Thyroid gland (tissue), 4 donors: ENCODE data around the gene WASF2. TPM values are rescaled to one million over a fixed set of nuclear protein-coding genes. Genes with fewer than 3 reads are reported as not detected.
"Not testable (repeated sequence)": the region's sequence is repeated elsewhere in the genome, so short reads cannot be mapped to it uniquely, and the experiment has no call there.

Source experiments
- DNase-seq, 2 donors: peaks; one replicate each; pipeline ENCODE4 v3.0.0-alpha.2; 2019
- H3K27ac ChIP-seq, 3 donors: fragments of 200-600 bp; sonication (generic); 1 replicate in 2 of 3; 2 replicates in 1 of 3; pipeline ENCODE4 v1.5.1; 2016 to 2019; ENCODE audit warnings: mild to moderate bottlenecking in 1 of 3, moderate library complexity in 1 of 3
- H3K27me3 ChIP-seq: fragments of 200-600 bp; sonication (generic); one replicate; pipeline ENCODE4 v1.5.1; 2019
- H3K36me3 ChIP-seq, 2 donors: fragments of 200-600 bp; sonication (generic); one replicate each; pipeline ENCODE4 v1.5.1; 2016 to 2019
- H3K4me1 ChIP-seq, 2 donors: fragments of 200-600 bp; sonication (generic); one replicate each; pipeline ENCODE4 v1.5.1; 2017 to 2019
- H3K4me3 ChIP-seq, 3 donors: fragments of 200-600 bp; sonication (generic); replicated peaks in 1 of 3; 1 replicate in 2 of 3; 2 replicates in 1 of 3; pipeline ENCODE4 v1.5.1; 2016; ENCODE audit warnings: mild to moderate bottlenecking in 1 of 3
- H3K9me3 ChIP-seq: fragments of 200-600 bp; sonication (generic); one replicate; pipeline ENCODE4 v1.5.1; 2017
- CTCF ChIP-seq, 6 experiments: fragments of 200-600 bp in 3 of 6; fragments of 450-650 bp in 3 of 6; sonication (generic) in 3 of 6; IDR thresholded peaks; one replicate each; pipeline ENCODE4 v1.5.1; 2016 to 2019; ENCODE audit warnings: antibody characterized with exemption in 6 of 6, mild to moderate bottlenecking in 2 of 6, inconsistent platforms in 1 of 6, moderate library complexity in 1 of 6
- POLR2A ChIP-seq, 2 donors: fragments of 450-650 bp; IDR thresholded peaks; one replicate each; pipeline ENCODE4 v1.6.1; 2017; ENCODE audit warnings: antibody characterized with exemption in 2 of 2, mild to moderate bottlenecking in 2 of 2, moderate library complexity in 1 of 2
- WGBS, 2 donors: methylation state at CpG; one replicate each; pipeline ENCODE4 v1.1.5; 2017; 5-methylcytosine and 5-hydroxymethylcytosine counted together
- intact Hi-C: fragments of 100-400 bp; cut with DNase I; formaldehyde crosslinking; loops from one replicate; pipeline ENCODE4 v1.15.1; 2023
- total RNA-seq, 4 donors: library from RNA; depleted of rRNA; stranded (reverse); fragments of >200 nt; gene quantifications; one replicate each; pipeline ENCODE4 v1.2.3, GENCODE V29; 2016

The WASF2 gene
- total RNA-seq, 4 donors from 2014 or later = 38.3 to 47.7 (median 46.7) TPM

GRCh38 chr1:27436204-27437159 is 53.5 kb downstream of the WASF2 start:
- 40 to 49% methylated on average over 5 of the region's 5 CpGs for WGBS, 2 donors
- H3K9me3 ChIP-seq = no peaks in the 10 kb centered on the region
- intact Hi-C loops = no loop called here
- H3K4me3 ChIP-seq = no peak overlapping the region
- peaks cover 69 to 72% of the 10 kb centered on the region in 2 donors for H3K4me1 ChIP-seq
- DNase-seq = no peak
- H3K27ac ChIP-seq = peak overlapping the region; percentile 19 to 75 (median 70)
- no peaks in the 10 kb centered on the region for H3K27me3 ChIP-seq
- no peaks in the 10 kb centered on the region for H3K36me3 ChIP-seq
- TF ChIP-seq CTCF (IDR thresholded peaks at IDR 0.05) (no peak), POLR2A (IDR thresholded peaks at IDR 0.05) (peak in 1 of 2 donors; percentile 48)

DNA sequence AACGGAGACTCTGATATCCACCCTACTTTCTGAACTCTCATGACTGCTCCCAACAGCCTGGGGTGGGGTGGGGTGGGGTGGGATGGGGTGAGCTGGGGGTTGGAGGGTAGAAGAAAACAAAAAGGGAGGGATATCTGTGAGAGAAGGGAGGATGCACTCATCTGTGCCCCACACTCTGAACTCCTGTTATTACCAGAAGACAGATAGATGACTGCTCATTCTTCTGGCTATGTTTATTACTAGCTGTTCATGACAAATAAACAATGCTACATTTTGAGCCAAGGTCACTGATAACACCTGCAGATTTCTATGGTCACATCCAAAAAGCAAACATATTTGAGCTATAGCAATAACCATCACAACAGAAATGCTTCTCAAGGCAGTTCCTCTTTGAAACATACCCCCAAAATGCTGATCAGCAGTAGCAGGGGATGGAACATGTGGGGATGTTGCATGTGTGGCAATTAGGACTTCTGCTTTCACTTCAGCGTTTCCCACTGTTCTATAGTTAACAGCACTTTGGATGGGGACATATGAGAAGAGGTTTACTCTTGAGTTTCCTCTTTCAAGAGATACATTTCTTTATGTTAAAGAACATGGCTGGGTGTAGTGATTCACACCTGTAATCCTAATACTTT is 54.3 kb downstream of the WASF2 start:
- no peaks in the 10 kb centered on the region for H3K27me3 ChIP-seq
- no peak for DNase-seq
- H3K4me3 ChIP-seq = no peak overlapping the region
- peak overlapping the region in 2 of 3 donors; percentile 70 to 75 for H3K27ac ChIP-seq
- intact Hi-C loops = no loop called here
- TF ChIP-seq POLR2A (IDR thresholded peaks at IDR 0.05) = no peak
- no peak for TF ChIP-seq CTCF (IDR thresholded peaks at IDR 0.05)
- no peaks in the 10 kb centered on the region for H3K9me3 ChIP-seq
- H3K36me3 ChIP-seq = no peaks in the 10 kb centered on the region
- WGBS, 2 donors = 67 to 73% methylated on average over 2 of the region's 2 CpGs
- H3K4me1 ChIP-seq = peaks cover 77 to 80% of the 10 kb centered on the region in 2 donors

GRCh38 chr1:27433706-27434105 is 56.3 kb downstream of the WASF2 start:
- Histone ChIP-seq H3K4me3 (no peak overlapping the region), H3K9me3 (no peaks in the 10 kb centered on the region), H3K4me1 (peaks cover 84 to 94% of the 10 kb centered on the region in 2 donors), H3K27me3 (no peaks in the 10 kb centered on the region), H3K36me3 (no peaks in the 10 kb centered on the region), H3K27ac (peak overlapping the region in 2 of 3 donors; percentile 41 to 48)
- no peak for TF ChIP-seq CTCF (IDR thresholded peaks at IDR 0.05)
- no peak for TF ChIP-seq POLR2A (IDR thresholded peaks at IDR 0.05)
- DNase-seq = no peak
- WGBS, 2 donors = 90 to 97% methylated on average over 3 of the region's 3 CpGs
- intact Hi-C loops = no loop called here

- intact Hi-C loops, H3K9me3 ChIP-seq, H3K27me3 ChIP-seq, H3K36me3 ChIP-seq, H3K4me3 ChIP-seq, DNase-seq: not testable (repeated sequence)
- peaks cover 84 to 93% of the 10 kb centered on the region in 2 donors for H3K4me1 ChIP-seq
- 100% methylated on average over 1 of the region's 1 CpG for WGBS, 2 donors
- peak overlapping the region in 2 of 3 donors; percentile 41 to 48 for H3K27ac ChIP-seq
Observed at GRCh38 chr1:27432725-27433124, 57.2 kb downstream of the WASF2 start.

DNA sequence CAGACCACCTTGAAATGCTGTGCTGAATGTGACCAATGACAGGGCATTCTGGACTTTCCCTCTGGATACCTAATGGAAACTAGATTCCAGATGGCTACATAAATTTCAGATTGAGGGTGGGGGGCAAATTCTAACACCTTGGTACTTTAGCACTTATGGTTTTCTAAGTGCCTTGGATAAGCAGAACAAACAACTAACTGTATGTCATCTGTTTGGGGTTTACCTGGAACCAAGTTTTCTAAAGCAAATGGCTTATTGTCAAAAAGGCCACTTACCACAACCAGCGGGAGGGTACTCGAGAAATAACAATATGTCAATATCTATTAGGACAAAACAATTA is 58.4 kb downstream of the WASF2 start:
- no peaks in the 10 kb centered on the region for H3K9me3 ChIP-seq
- WGBS, 2 donors = 66 to 73% methylated on average over 2 of the region's 2 CpGs
- H3K27me3 ChIP-seq = no peaks in the 10 kb centered on the region
- no peak overlapping the region for H3K4me3 ChIP-seq
- TF ChIP-seq POLR2A (IDR thresholded peaks at IDR 0.05) (no peak), CTCF (IDR thresholded peaks at IDR 0.05) (no peak)
- H3K4me1 ChIP-seq = peaks cover 78 to 91% of the 10 kb centered on the region in 2 donors
- no peaks in the 10 kb centered on the region for H3K36me3 ChIP-seq
- DNase-seq = no peak
- intact Hi-C loops = no loop called here
- H3K27ac ChIP-seq = peak overlapping the region; percentile 76 to 86 (median 85)
